ENCODE results near the gene NHEJ1.
A peak's percentile ranks its signal among the peaks of the same experiment; 100 is the strongest.

Gene NHEJ1

GRCh38 chr2:219078951-219079350, 81.7 kb downstream of the NHEJ1 start:
- Histone ChIP-seq H3K4me1 (ENCODE audit: control insufficient read depth in 5 of 5, insufficient read depth in 5 of 5, low read length in 5 of 5) (peaks cover 0 to 16% (median 4%) of the 10 kb centered on the region in 5 donors), H3K9ac (ENCODE audit: low read length in 5 of 5) (no peak overlapping the region), H3K4me3 (ENCODE audit: low read depth in 1 of 5, low read length in 5 of 5) (no peak overlapping the region), H3K27ac (ENCODE audit: low read depth, low read length) (no peak overlapping the region), H3K36me3 (ENCODE audit: control insufficient read depth in 5 of 5, insufficient read depth in 5 of 5, low read length in 5 of 5) (peaks cover 13 to 36% (median 34%) of the 10 kb centered on the region in 5 donors), H3K9me3 (ENCODE audit: control insufficient read depth in 5 of 5, low read length in 5 of 5) (no peaks in the 10 kb centered on the region), H3K27me3 (ENCODE audit: control insufficient read depth in 5 of 5, insufficient read depth in 4 of 5, low read length in 5 of 5) (no peaks in the 10 kb centered on the region)

GRCh38 chr2:219078126-219078525, 82.5 kb downstream of the NHEJ1 start:
- Histone ChIP-seq H3K4me1 (ENCODE audit: control insufficient read depth in 5 of 5, insufficient read depth in 5 of 5, low read length in 5 of 5) (peaks cover 0 to 16% (median 4%) of the 10 kb centered on the region in 5 donors), H3K9ac (ENCODE audit: low read length in 5 of 5) (no peak overlapping the region), H3K9me3 (ENCODE audit: control insufficient read depth in 5 of 5, low read length in 5 of 5) (no peaks in the 10 kb centered on the region), H3K27ac (ENCODE audit: low read depth, low read length) (no peak overlapping the region), H3K27me3 (ENCODE audit: control insufficient read depth in 5 of 5, insufficient read depth in 4 of 5, low read length in 5 of 5) (no peaks in the 10 kb centered on the region), H3K36me3 (ENCODE audit: control insufficient read depth in 5 of 5, insufficient read depth in 5 of 5, low read length in 5 of 5) (peaks cover 13 to 36% (median 35%) of the 10 kb centered on the region in 5 donors), H3K4me3 (ENCODE audit: low read depth in 1 of 5, low read length in 5 of 5) (no peak overlapping the region)

- H3K4me3 ChIP-seq (ENCODE audit: low read depth in 1 of 5, low read length in 5 of 5), result no peak overlapping the region
- H3K36me3 ChIP-seq (ENCODE audit: control insufficient read depth in 5 of 5, insufficient read depth in 5 of 5, low read length in 5 of 5), result peaks cover 13 to 42% (median 36%) of the 10 kb centered on the region in 5 donors
- H3K4me1 ChIP-seq (ENCODE audit: control insufficient read depth in 5 of 5, insufficient read depth in 5 of 5, low read length in 5 of 5), result peaks cover 0 to 3% (median 0%) of the 10 kb centered on the region in 5 donors
- no peak overlapping the region for H3K9ac ChIP-seq (ENCODE audit: low read length in 5 of 5)
- no peaks in the 10 kb centered on the region for H3K9me3 ChIP-seq (ENCODE audit: control insufficient read depth in 5 of 5, low read length in 5 of 5)
- H3K27ac ChIP-seq (ENCODE audit: low read depth, low read length), result no peak overlapping the region
- H3K27me3 ChIP-seq (ENCODE audit: control insufficient read depth in 5 of 5, insufficient read depth in 4 of 5, low read length in 5 of 5), result no peaks in the 10 kb centered on the region
Observed at GRCh38 chr2:219076253-219076652, 84.4 kb downstream of the NHEJ1 start.

GRCh38 chr2:219073413-219074129, 87.0 kb downstream of the NHEJ1 start:
- Histone ChIP-seq H3K9ac (ENCODE audit: low read length in 5 of 5) (no peak overlapping the region), H3K27ac (ENCODE audit: low read depth, low read length) (no peak overlapping the region), H3K27me3 (ENCODE audit: control insufficient read depth in 5 of 5, insufficient read depth in 4 of 5, low read length in 5 of 5) (no peaks in the 10 kb centered on the region), H3K9me3 (ENCODE audit: control insufficient read depth in 5 of 5, low read length in 5 of 5) (no peaks in the 10 kb centered on the region), H3K36me3 (ENCODE audit: control insufficient read depth in 5 of 5, insufficient read depth in 5 of 5, low read length in 5 of 5) (peaks cover 13 to 42% (median 36%) of the 10 kb centered on the region in 5 donors), H3K4me1 (ENCODE audit: control insufficient read depth in 5 of 5, insufficient read depth in 5 of 5, low read length in 5 of 5) (peaks cover 0 to 3% (median 0%) of the 10 kb centered on the region in 5 donors), H3K4me3 (ENCODE audit: low read depth in 1 of 5, low read length in 5 of 5) (no peak overlapping the region)

- Histone ChIP-seq H3K9ac (ENCODE audit: low read length in 5 of 5) (no peak overlapping the region), H3K27ac (ENCODE audit: low read depth, low read length) (no peak overlapping the region), H3K4me3 (ENCODE audit: low read depth in 1 of 5, low read length in 5 of 5) (no peak overlapping the region), H3K27me3 (ENCODE audit: control insufficient read depth in 5 of 5, insufficient read depth in 4 of 5, low read length in 5 of 5) (no peaks in the 10 kb centered on the region), H3K36me3 (ENCODE audit: control insufficient read depth in 5 of 5, insufficient read depth in 5 of 5, low read length in 5 of 5) (peaks cover 13 to 38% (median 36%) of the 10 kb centered on the region in 5 donors), H3K4me1 (ENCODE audit: control insufficient read depth in 5 of 5, insufficient read depth in 5 of 5, low read length in 5 of 5) (peaks cover 0 to 3% (median 0%) of the 10 kb centered on the region in 5 donors), H3K9me3 (ENCODE audit: control insufficient read depth in 5 of 5, low read length in 5 of 5) (no peaks in the 10 kb centered on the region)
Observed at GRCh38 chr2:219072741-219073250, 87.8 kb downstream of the NHEJ1 start.

- Histone ChIP-seq H3K27ac (ENCODE audit: low read depth, low read length) (no peak overlapping the region), H3K9ac (ENCODE audit: low read length in 5 of 5) (no peak overlapping the region), H3K4me1 (ENCODE audit: control insufficient read depth in 5 of 5, insufficient read depth in 5 of 5, low read length in 5 of 5) (peaks cover 0 to 3% (median 0%) of the 10 kb centered on the region in 5 donors), H3K36me3 (ENCODE audit: control insufficient read depth in 5 of 5, insufficient read depth in 5 of 5, low read length in 5 of 5) (peaks cover 10 to 23% (median 20%) of the 10 kb centered on the region in 5 donors), H3K27me3 (ENCODE audit: control insufficient read depth in 5 of 5, insufficient read depth in 4 of 5, low read length in 5 of 5) (no peaks in the 10 kb centered on the region), H3K4me3 (ENCODE audit: low read depth in 1 of 5, low read length in 5 of 5) (no peak overlapping the region), H3K9me3 (ENCODE audit: control insufficient read depth in 5 of 5, low read length in 5 of 5) (no peaks in the 10 kb centered on the region)
Observed at GRCh38 chr2:219071131-219071816, 89.3 kb downstream of the NHEJ1 start.

- H3K27ac ChIP-seq (ENCODE audit: low read depth, low read length), result no peak overlapping the region
- H3K9me3 ChIP-seq (ENCODE audit: control insufficient read depth in 5 of 5, low read length in 5 of 5), result no peaks in the 10 kb centered on the region
- no peak overlapping the region for H3K9ac ChIP-seq (ENCODE audit: low read length in 5 of 5)
- peaks cover 0 to 7% (median 6%) of the 10 kb centered on the region in 5 donors for H3K4me1 ChIP-seq (ENCODE audit: control insufficient read depth in 5 of 5, insufficient read depth in 5 of 5, low read length in 5 of 5)
- peaks cover 8 to 22% (median 20%) of the 10 kb centered on the region in 5 donors for H3K27me3 ChIP-seq (ENCODE audit: control insufficient read depth in 5 of 5, insufficient read depth in 4 of 5, low read length in 5 of 5)
- no peak overlapping the region for H3K4me3 ChIP-seq (ENCODE audit: low read depth in 1 of 5, low read length in 5 of 5)
- no peaks in the 10 kb centered on the region for H3K36me3 ChIP-seq (ENCODE audit: control insufficient read depth in 5 of 5, insufficient read depth in 5 of 5, low read length in 5 of 5)
Observed at GRCh38 chr2:219065484-219065883, 95.1 kb downstream of the NHEJ1 start.

GRCh38 chr2:219062081-219062480, 98.5 kb downstream of the NHEJ1 start:
- peaks cover 0 to 36% (median 33%) of the 10 kb centered on the region in 5 donors for H3K4me1 ChIP-seq (ENCODE audit: control insufficient read depth in 5 of 5, insufficient read depth in 5 of 5, low read length in 5 of 5)
- H3K27me3 ChIP-seq (ENCODE audit: control insufficient read depth in 5 of 5, insufficient read depth in 4 of 5, low read length in 5 of 5), result peaks cover 33 to 53% (median 48%) of the 10 kb centered on the region in 5 donors
- no peak overlapping the region for H3K27ac ChIP-seq (ENCODE audit: low read depth, low read length)
- no peak overlapping the region for H3K9ac ChIP-seq (ENCODE audit: low read length in 5 of 5)
- H3K36me3 ChIP-seq (ENCODE audit: control insufficient read depth in 5 of 5, insufficient read depth in 5 of 5, low read length in 5 of 5), result no peaks in the 10 kb centered on the region
- no peak overlapping the region for H3K4me3 ChIP-seq (ENCODE audit: low read depth in 1 of 5, low read length in 5 of 5)
- no peaks in the 10 kb centered on the region for H3K9me3 ChIP-seq (ENCODE audit: control insufficient read depth in 5 of 5, low read length in 5 of 5)

- Histone ChIP-seq H3K4me3 (ENCODE audit: low read depth in 1 of 5, low read length in 5 of 5) (peak within 1 kb of the TSS in 3 of 5 donors; percentile 21 to 55 (median 50)), H3K27me3 (ENCODE audit: control insufficient read depth in 5 of 5, insufficient read depth in 4 of 5, low read length in 5 of 5) (peaks cover 42 to 63% (median 58%) of the 10 kb centered on the region in 5 donors), H3K9ac (ENCODE audit: low read length in 5 of 5) (no peak within 1 kb of the TSS)
Observed at GRCh38 chr2:219060821-219061791, 99.5 kb downstream of the NHEJ1 start, which contains the start of gene IHH. Gene IHH, minus strand, starts transcription at chr2:219060921. Its CDS starts 454 bp downstream, at chr2:219060467.

More at GRCh38 chr2:219060821-219061791, 99.5 kb downstream of the NHEJ1 start, which contains the start of gene IHH:
- H3K4me1 ChIP-seq (ENCODE audit: control insufficient read depth in 5 of 5, insufficient read depth in 5 of 5, low read length in 5 of 5), result peaks cover 0 to 36% (median 33%) of the 10 kb centered on the region in 5 donors
- H3K27ac ChIP-seq (ENCODE audit: low read depth, low read length), result no peak within 1 kb of the TSS
- H3K36me3 ChIP-seq (ENCODE audit: control insufficient read depth in 5 of 5, insufficient read depth in 5 of 5, low read length in 5 of 5), result no peaks in the 10 kb centered on the region
- H3K9me3 ChIP-seq (ENCODE audit: control insufficient read depth in 5 of 5, low read length in 5 of 5), result no peaks in the 10 kb centered on the region
